ENCODE data around the gene ASIC1.
A peak's percentile ranks its signal among the peaks of the same experiment; 100 is the strongest.
"Not testable (repeated sequence)": the region's sequence is repeated elsewhere in the genome, so short reads cannot be mapped to it uniquely, and the experiment has no call there.

ASIC1 gene

GRCh38 chr12:50061946-50062686 is 4.7 kb downstream of the ASIC1 start:
- DNase-seq, result no peak

GRCh38 chr12:50062728-50063460 is 5.5 kb downstream of the ASIC1 start:
- DNase-seq, result no peak

- DNase-seq, result no peak
Observed at GRCh38 chr12:50065726-50066310, 8.4 kb downstream of the ASIC1 start.

- DNase-seq, result no peak
Observed at GRCh38 chr12:50066402-50066801, 9.0 kb downstream of the ASIC1 start.

GRCh38 chr12:50069069-50069468 is 11.7 kb downstream of the ASIC1 start:
- no peak for DNase-seq

GRCh38 chr12:50069539-50069938 is 12.1 kb downstream of the ASIC1 start:
- no peak for DNase-seq

GRCh38 chr12:50070314-50071060 is 13.1 kb downstream of the ASIC1 start:
- DNase-seq, result peak; percentile 49

GRCh38 chr12:50072198-50072907 is 15.0 kb downstream of the ASIC1 start:
- DNase-seq, result no peak

- no peak for DNase-seq
Observed at GRCh38 chr12:50073206-50073605, 15.8 kb downstream of the ASIC1 start.

- no peak for DNase-seq
Observed at GRCh38 chr12:50073712-50074111, 16.3 kb downstream of the ASIC1 start.

- peak; percentile 16 for DNase-seq
Observed at GRCh38 chr12:50074936-50075807, 17.8 kb downstream of the ASIC1 start.

- no peak for DNase-seq
Observed at GRCh38 chr12:50075808-50076170, 18.4 kb downstream of the ASIC1 start.

- no peak for DNase-seq
Observed at GRCh38 chr12:50077099-50077498, 19.7 kb downstream of the ASIC1 start.

GRCh38 chr12:50078281-50078680 is 20.9 kb downstream of the ASIC1 start:
- no peak for DNase-seq

GRCh38 chr12:50079771-50080170 is 22.4 kb downstream of the ASIC1 start:
- no peak for DNase-seq

GRCh38 chr12:50081096-50081808 is 23.9 kb downstream of the ASIC1 start:
- DNase-seq, result no peak

GRCh38 chr12:50082644-50083043 is 25.2 kb downstream of the ASIC1 start:
- DNase-seq, result no peak

GRCh38 chr12:50083301-50083700 is 25.9 kb downstream of the ASIC1 start:
- no peak for DNase-seq

GRCh38 chr12:50084409-50084774 is 27.0 kb downstream of the ASIC1 start:
- DNase-seq, result not testable (repeated sequence)

GRCh38 chr12:50084775-50085614 is 27.6 kb downstream of the ASIC1 start, which contains the start of gene SMARCD1:
Gene SMARCD1, plus strand, starts transcription at chr12:50085342. Its CDS starts 28 bp downstream, at chr12:50085370.
- peak; percentile 79 for DNase-seq
